Stomach (tissue), 9 donors: ENCODE data around the gene BCORL1. TPM values are rescaled to one million over a fixed set of nuclear protein-coding genes. Genes with fewer than 3 reads are reported as not detected.
A peak's percentile ranks its signal among the peaks of the same experiment; 100 is the strongest.

ENCODE experiments used
- DNase-seq, 2 donors: peaks; one replicate each; pipeline versions ENCODE4 v3.0.0 to v3.0.0-alpha.2; 2013 to 2019
- H3K27ac ChIP-seq, 5 donors: fragments of 200-600 bp in 4 of 5; sonication (generic) in 4 of 5; one replicate each; pipeline ENCODE4 v1.5.1; 2013 to 2019; ENCODE audit warnings: mild to moderate bottlenecking in 1 of 5, moderate library complexity in 1 of 5
- H3K27me3 ChIP-seq, 3 donors: fragments of 200-600 bp; sonication (generic); one replicate each; pipeline ENCODE4 v1.5.1; 2017 to 2019; ENCODE audit warnings: mixed run types in 1 of 3
- H3K36me3 ChIP-seq, 4 donors: fragments of 200-600 bp; sonication (generic); 1 replicate in 3 of 4; 2 replicates in 1 of 4; pipeline ENCODE4 v1.5.1; 2016 to 2019
- H3K4me1 ChIP-seq, 4 donors: fragments of 200-600 bp; sonication (generic); one replicate each; pipeline ENCODE4 v1.5.1; 2016 to 2019
- H3K4me3 ChIP-seq, 4 donors: fragments of 200-600 bp; sonication (generic) in 3 of 4; one replicate each; pipeline ENCODE4 v1.5.1; 2016 to 2019; ENCODE audit warnings: mild to moderate bottlenecking in 1 of 4
- H3K9me3 ChIP-seq, 4 donors: fragments of 200-600 bp; sonication (generic); one replicate each; pipeline ENCODE4 v1.5.1; 2016 to 2019
- EP300 ChIP-seq: sonication (generic); formaldehyde crosslinking; IDR thresholded peaks from one replicate; pipeline ENCODE4 v1.6.1; 2017; ENCODE audit warnings: antibody characterized with exemption
- POLR2A ChIP-seq, 4 donors: fragments of 450-650 bp; IDR thresholded peaks; one replicate each; pipeline ENCODE4 v1.6.1; 2016; ENCODE audit warnings: antibody characterized with exemption in 4 of 4, control low read depth in 2 of 4, mild to moderate bottlenecking in 1 of 4, moderate library complexity in 1 of 4
- POLR2AphosphoS5 ChIP-seq, 3 donors: sonication (generic); formaldehyde crosslinking; IDR thresholded peaks; one replicate each; pipeline ENCODE4 v1.6.1; 2016; ENCODE audit warnings: antibody characterized with exemption in 3 of 3
- WGBS, 5 donors: extraction: QIAGEN DNeasy Blood & Tissue Kit in 3 of 5; methylation state at CpG; one replicate each; pipeline versions ENCODE4 v1.1.5 to v1.1.7; 2013 to 2018; 5-methylcytosine and 5-hydroxymethylcytosine counted together
- intact Hi-C: fragments of 100-400 bp; cut with DNase I; formaldehyde crosslinking; loops from one replicate; pipeline ENCODE4 v1.15.1; 2023; ENCODE audit warnings: low total_unique reads
- polyA plus RNA-seq, 3 donors: library from polyadenylated mRNA; stranded (reverse); fragments of 200-250 nt; gene quantifications; one replicate each; pipeline ENCODE4 v1.2.3, GENCODE V29; 2013
- total RNA-seq, 5 donors: library from RNA; depleted of rRNA; stranded (reverse); fragments of >200 nt; gene quantifications; one replicate each; pipeline versions ENCODE4 v1.1.0 to v1.2.3, GENCODE V29; 2014 to 2016
- TF ChIP-seq, protein P1 (sequence below), 7 experiments: fragments of 450-650 bp in 4 of 7; fragments of 200-600 bp in 3 of 7; sonication (generic) in 3 of 7; IDR thresholded peaks; one replicate each; pipeline ENCODE4 v1.5.1; 2016 to 2019; ENCODE audit warnings: antibody characterized with exemption in 7 of 7, control low read depth in 2 of 7, mild to moderate bottlenecking in 1 of 7
- donor health status: healthy with polysubstance abuse.
- donor health status: Bipolar disorder and iron deficiency.
- donor health status: healthy.

BCORL1 gene
- total and polyA plus RNA-seq, 8 donors, result 0.89 to 16.8 (median 2.7) TPM

DNA sequence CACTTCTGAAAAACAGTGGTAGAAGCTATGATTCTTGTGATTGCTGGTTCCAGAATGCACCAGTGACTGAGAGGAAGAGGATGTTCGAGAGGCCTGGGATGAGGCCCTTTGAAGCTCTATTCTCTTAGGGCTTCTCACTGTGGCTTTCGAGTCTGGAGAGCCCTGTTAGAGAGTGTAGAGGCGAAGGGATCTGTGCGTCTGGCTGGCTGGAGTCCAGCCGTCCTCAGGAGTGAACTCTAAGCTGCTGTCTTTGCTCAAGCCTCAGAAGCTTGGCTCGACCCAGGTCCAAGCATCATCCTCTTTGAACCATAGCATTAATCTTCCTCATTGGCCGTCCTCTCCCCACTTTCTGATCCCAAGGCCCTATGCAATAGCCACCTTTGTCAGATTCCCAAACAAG is 76.2 kb downstream of the BCORL1 start:
- DNase-seq, result peak in 1 of 2 donors; percentile 32
- TF ChIP-seq POLR2AphosphoS5 (IDR thresholded peaks at IDR 0.05) (no peak), POLR2A (IDR thresholded peaks at IDR 0.05) (no peak), EP300 (no peak)
- TF ChIP-seq, protein P1, sequence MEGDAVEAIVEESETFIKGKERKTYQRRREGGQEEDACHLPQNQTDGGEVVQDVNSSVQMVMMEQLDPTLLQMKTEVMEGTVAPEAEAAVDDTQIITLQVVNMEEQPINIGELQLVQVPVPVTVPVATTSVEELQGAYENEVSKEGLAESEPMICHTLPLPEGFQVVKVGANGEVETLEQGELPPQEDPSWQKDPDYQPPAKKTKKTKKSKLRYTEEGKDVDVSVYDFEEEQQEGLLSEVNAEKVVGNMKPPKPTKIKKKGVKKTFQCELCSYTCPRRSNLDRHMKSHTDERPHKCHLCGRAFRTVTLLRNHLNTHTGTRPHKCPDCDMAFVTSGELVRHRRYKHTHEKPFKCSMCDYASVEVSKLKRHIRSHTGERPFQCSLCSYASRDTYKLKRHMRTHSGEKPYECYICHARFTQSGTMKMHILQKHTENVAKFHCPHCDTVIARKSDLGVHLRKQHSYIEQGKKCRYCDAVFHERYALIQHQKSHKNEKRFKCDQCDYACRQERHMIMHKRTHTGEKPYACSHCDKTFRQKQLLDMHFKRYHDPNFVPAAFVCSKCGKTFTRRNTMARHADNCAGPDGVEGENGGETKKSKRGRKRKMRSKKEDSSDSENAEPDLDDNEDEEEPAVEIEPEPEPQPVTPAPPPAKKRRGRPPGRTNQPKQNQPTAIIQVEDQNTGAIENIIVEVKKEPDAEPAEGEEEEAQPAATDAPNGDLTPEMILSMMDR (IDR thresholded peaks at IDR 0.05), result no peak
- no peaks in the 10 kb centered on the region for H3K27me3 ChIP-seq
- H3K36me3 ChIP-seq, result peaks cover 0 to 22% (median 17%) of the 10 kb centered on the region in 4 donors
- H3K4me3 ChIP-seq, result no peak overlapping the region
- H3K4me1 ChIP-seq, result peaks cover 0 to 12% (median 4%) of the 10 kb centered on the region in 4 donors
- 61 to 86% (median 71%) methylated on average over 4 to 7 of the region's 7 CpGs for WGBS, 5 donors
- H3K27ac ChIP-seq, result no peak overlapping the region
- no peaks in the 10 kb centered on the region for H3K9me3 ChIP-seq
- intact Hi-C loops, result no loop called here

DNA sequence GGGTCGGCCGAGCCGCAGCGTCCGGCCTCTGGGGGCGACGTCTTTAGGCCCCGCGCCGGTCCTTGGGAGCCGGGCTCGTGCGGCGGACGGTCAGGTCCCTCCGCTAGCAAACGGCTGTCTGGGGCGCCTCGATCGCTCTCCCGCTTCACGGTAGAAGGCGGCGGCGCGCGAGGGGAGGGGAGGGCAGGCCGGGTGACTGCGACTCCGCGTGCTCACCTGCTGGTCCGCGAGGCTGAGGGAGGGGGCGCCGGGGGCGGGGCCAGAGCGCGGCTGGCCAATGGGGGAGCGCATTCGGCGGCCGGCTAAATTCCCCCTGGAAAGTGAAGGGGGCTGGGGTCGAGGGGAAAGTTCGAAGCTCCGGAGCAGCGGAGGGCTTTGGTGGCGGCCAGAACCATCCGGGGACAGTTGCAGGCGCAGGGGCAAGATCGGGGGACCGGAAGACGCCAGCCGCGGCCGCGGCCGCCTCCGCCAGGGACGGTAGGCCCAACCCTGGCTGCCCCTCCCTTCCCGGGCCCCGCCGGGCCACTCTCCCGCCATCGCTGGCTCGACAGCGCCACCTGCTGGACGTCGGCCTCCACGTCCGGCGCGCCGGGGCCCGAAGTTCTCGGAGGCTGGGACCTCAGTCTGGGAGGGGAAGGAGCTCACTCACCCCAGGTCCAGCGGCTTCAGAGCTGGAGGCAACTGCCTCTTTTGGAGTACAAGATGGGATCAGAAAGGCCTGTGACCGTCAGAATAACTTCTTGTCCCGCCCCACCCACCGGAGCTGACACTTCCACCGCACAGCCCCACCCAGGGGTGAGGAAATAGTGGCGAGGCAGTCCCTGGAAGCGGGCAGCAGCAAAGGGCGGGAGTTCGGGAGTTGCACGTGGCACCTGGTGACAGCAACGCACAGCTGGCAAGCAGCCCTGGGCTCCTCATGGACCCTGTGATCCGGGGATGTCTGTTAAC is 78.0 kb downstream of the BCORL1 start:
- Histone ChIP-seq H3K36me3 (peaks cover 0 to 21% (median 19%) of the 10 kb centered on the region in 4 donors), H3K27me3 (no peaks in the 10 kb centered on the region), H3K4me1 (peaks cover 0 to 12% (median 4%) of the 10 kb centered on the region in 4 donors), H3K4me3 (peak overlapping the region; percentile 46 to 55 (median 49)), H3K27ac (peak overlapping the region; percentile 61 to 84 (median 78)), H3K9me3 (no peaks in the 10 kb centered on the region)
- TF ChIP-seq, protein P1 (IDR thresholded peaks at IDR 0.05), result peak in 5 of 7 experiments; percentile 61 to 90 (median 78)
- TF ChIP-seq POLR2AphosphoS5 (IDR thresholded peaks at IDR 0.05) (peak in 1 of 3 donors; percentile 55), POLR2A (IDR thresholded peaks at IDR 0.05) (no peak), EP300 (no peak)
- DNase-seq, result peak; percentile 83 to 91
- intact Hi-C loops, result no loop called here
- 1 to 40% (median 2%) methylated on average over 27 to 85 of the region's 87 CpGs for WGBS, 5 donors

DNA sequence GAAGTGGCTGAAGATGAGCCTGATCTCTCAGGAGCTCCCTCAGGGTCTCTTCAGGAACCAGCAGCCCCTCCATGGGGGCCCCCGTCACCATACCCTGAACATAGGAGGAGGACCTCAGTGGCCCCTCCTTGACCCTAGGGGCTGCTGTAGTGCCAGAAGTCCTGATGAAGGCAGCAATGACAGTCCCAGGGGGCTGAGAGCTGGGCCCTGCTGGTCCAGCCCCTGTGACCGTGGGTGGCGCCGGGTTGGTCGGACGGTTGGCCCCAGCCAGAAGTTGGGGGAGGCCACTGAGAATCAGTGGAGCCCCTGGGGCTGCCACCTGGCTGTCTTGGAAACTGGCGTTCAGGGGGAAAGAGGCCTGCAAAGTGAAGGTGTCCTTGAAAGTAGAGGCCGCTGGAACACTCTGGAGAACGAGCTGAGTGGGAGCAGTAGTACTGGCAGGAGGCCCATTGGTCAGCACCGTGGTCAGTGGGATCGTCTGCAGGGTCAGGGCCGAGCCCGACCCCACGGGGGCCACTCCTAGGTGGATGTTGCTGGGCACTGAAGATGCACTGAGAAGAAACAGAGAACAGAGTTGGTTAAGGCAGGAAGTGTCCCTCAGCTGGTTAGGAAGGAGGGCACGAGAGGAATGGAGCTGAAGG is 84.7 kb downstream of the BCORL1 start:
- DNase-seq, result no peak
- TF ChIP-seq POLR2A (IDR thresholded peaks at IDR 0.05) (no peak), POLR2AphosphoS5 (IDR thresholded peaks at IDR 0.05) (no peak), EP300 (no peak)
- TF ChIP-seq, protein P1 (IDR thresholded peaks at IDR 0.05), result no peak
- Histone ChIP-seq H3K27ac (no peak overlapping the region), H3K4me3 (no peak overlapping the region), H3K4me1 (no peaks in the 10 kb centered on the region), H3K27me3 (no peaks in the 10 kb centered on the region), H3K9me3 (no peaks in the 10 kb centered on the region), H3K36me3 (peaks cover 10 to 71% (median 67%) of the 10 kb centered on the region in 4 donors)
- WGBS, 5 donors, result 71 to 89% (median 81%) methylated on average over 10 to 15 of the region's 15 CpGs
- intact Hi-C loops, result no loop called here

DNA sequence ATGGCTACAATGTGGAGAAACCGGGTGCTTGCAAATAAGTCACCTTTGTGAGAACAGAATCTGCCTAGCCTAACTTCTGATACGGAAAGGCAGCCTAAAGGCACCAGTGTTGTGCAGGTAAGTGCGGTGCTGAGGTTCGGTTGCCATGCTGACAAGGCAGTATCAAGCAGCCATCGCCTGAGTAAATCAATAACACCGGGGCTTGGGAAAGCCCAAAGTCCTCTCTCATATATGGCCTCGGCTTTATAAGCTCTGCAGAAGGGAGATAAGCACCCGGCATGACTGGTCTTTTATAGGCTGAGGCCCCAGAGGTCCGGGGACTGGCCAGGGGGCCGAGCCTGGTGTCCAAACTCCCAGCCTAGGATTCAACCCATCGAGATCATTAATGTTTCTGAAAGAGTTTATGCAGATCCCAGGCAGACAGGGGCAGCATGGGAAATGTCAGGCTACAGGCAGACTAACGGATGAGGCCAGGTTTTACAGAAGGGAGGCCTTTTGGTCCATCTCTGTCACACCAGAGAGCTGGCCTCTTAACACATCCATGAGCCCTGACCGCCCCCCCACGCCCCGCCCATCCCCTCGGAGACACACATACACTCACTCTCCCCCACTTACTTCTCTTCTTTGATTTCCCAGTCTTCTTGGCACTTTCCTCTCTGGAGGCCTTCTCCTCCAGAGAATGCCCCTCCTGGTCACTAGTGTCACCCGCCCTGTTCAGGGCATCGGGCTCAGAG is 89.3 kb downstream of the BCORL1 start:
- WGBS, 5 donors, result 34 to 54% (median 48%) methylated on average over 15 to 18 of the region's 18 CpGs
- no peaks in the 10 kb centered on the region for H3K4me1 ChIP-seq
- TF ChIP-seq POLR2AphosphoS5 (IDR thresholded peaks at IDR 0.05) (no peak), EP300 (no peak), POLR2A (IDR thresholded peaks at IDR 0.05) (no peak)
- TF ChIP-seq, protein P1 (IDR thresholded peaks at IDR 0.05), result no peak
- DNase-seq, result peak; percentile 38 to 80
- no peaks in the 10 kb centered on the region for H3K27me3 ChIP-seq
- H3K4me3 ChIP-seq, result no peak overlapping the region
- no peak overlapping the region for H3K27ac ChIP-seq
- intact Hi-C loops, result no loop called here
- H3K36me3 ChIP-seq, result peaks cover 6 to 82% (median 70%) of the 10 kb centered on the region in 4 donors
- H3K9me3 ChIP-seq, result no peaks in the 10 kb centered on the region
